GM12878 (cell line): ENCODE data around the gene TRMT1. TPM values are rescaled to one million over a fixed set of nuclear protein-coding genes. Genes with fewer than 3 reads are reported as not detected.

ENCODE experiments used
- ASH2L ChIP-seq: fragments of 300-600, 200-600 bp; sonication (generic); IDR thresholded peaks from 2 replicates; pipeline ENCODE4 v1.6.1; 2017; ENCODE audit warnings: low read depth, mild to moderate bottlenecking, borderline replicate concordance
- BCLAF1 ChIP-seq: fragments of 450-650 bp; IDR thresholded peaks from 2 replicates; pipeline ENCODE4 v1.6.1; 2017; ENCODE audit warnings: antibody characterized with exemption, mild to moderate bottlenecking, moderate library complexity
- CHD2 ChIP-seq: IDR thresholded peaks from 2 replicates; pipeline ENCODE4 v1.6.1; 2011; ENCODE audit warnings: low read depth, low read length, improper control_type of control experiment, borderline replicate concordance
- HDAC2 ChIP-seq: fragments of 200-600 bp; sonication (generic); IDR thresholded peaks from 2 replicates; pipeline ENCODE4 v1.6.1; 2017
- HDAC6 ChIP-seq: fragments of 200-600 bp; sonication (generic); IDR thresholded peaks from one replicate; pipeline ENCODE4 v1.8.0; 2017; ENCODE audit warnings: antibody characterized with exemption; ENCODE audit not compliant: unreplicated experiment
- IRF5 ChIP-seq: fragments of 450-650 bp; IDR thresholded peaks from 2 replicates; pipeline ENCODE4 v1.6.1; 2017; ENCODE audit warnings: borderline replicate concordance
- NFXL1 ChIP-seq: fragments of 450-650 bp; IDR thresholded peaks from 2 replicates; pipeline ENCODE4 v1.6.1; 2017; ENCODE audit warnings: antibody characterized with exemption, mild to moderate bottlenecking, borderline replicate concordance
- NFYB ChIP-seq: IDR thresholded peaks from 2 replicates; pipeline ENCODE4 v1.6.1; 2011; ENCODE audit warnings: low read depth, mild to moderate bottlenecking, low read length, improper control_type of control experiment, moderate library complexity; ENCODE audit not compliant: insufficient read depth
- NR2C1 ChIP-seq: fragments of 450-650 bp; IDR thresholded peaks from 2 replicates; pipeline ENCODE4 v1.6.1; 2017; ENCODE audit warnings: antibody characterized with exemption, mild to moderate bottlenecking, moderate library complexity
- NR2C2 ChIP-seq: IDR thresholded peaks from 2 replicates; pipeline ENCODE4 v1.6.1; 2011; ENCODE audit warnings: borderline replicate concordance, low read depth; ENCODE audit not compliant: control insufficient read depth, insufficient read length
- NR2F1 ChIP-seq: fragments of 450-650 bp; conservative IDR thresholded peaks from 2 replicates; pipeline ENCODE4 v1.6.1; 2017; ENCODE audit warnings: mild to moderate bottlenecking
- POLR2A ChIP-seq: IDR thresholded peaks from 2 replicates; pipeline ENCODE4 v1.6.1; 2011; ENCODE audit warnings: low read depth, mild to moderate bottlenecking, low read length
- RAD51 ChIP-seq: fragments of 450-650 bp; IDR thresholded peaks from 2 replicates; pipeline ENCODE4 v1.6.1; 2016; ENCODE audit warnings: moderate library complexity, mild to moderate bottlenecking, inconsistent platforms
- RELA ChIP-seq: fragments of 450-650 bp; IDR thresholded peaks from 2 replicates; pipeline ENCODE4 v1.8.0; 2014; ENCODE audit warnings: borderline replicate concordance; ENCODE audit not compliant: partially characterized antibody
- RUNX3 ChIP-seq: IDR thresholded peaks from 2 replicates; pipeline ENCODE4 v1.6.1; 2012; ENCODE audit warnings: low read length, inconsistent platforms
- SPI1 ChIP-seq: IDR thresholded peaks from 2 replicates; pipeline ENCODE4 v1.6.1; 2011; ENCODE audit warnings: low read depth, mild to moderate bottlenecking, low read length, moderate library complexity, borderline replicate concordance; ENCODE audit not compliant: insufficient read depth
- ZZZ3 ChIP-seq: IDR thresholded peaks from 2 replicates; pipeline ENCODE4 v1.6.1; 2011; ENCODE audit warnings: low read depth; ENCODE audit not compliant: control insufficient read depth, insufficient read length
- polyA plus RNA-seq, 11 experiments: library from polyadenylated mRNA; depleted of rRNA in 4 of 11; unstranded in 6 of 11; stranded (reverse) in 5 of 11; fragments of >200 nt; fragmentation: Nextera tagmentation in 4 of 11; fragmentation: Illumina TruSeq in 1 of 11; extraction: Ambion mirVana in 4 of 11; extraction: Trizol in 1 of 11; gene quantifications; 1 replicate in 1 of 11; 2 replicates in 10 of 11; pipeline versions ENCODE4 v1.2.1 to v1.2.3, GENCODE V29; 2011 to 2016; ENCODE audit warnings: inconsistent platforms in 2 of 11, missing spikeins in 2 of 11, low read depth in 1 of 11
- total RNA-seq, 4 experiments: library from RNA; depleted of rRNA in 3 of 4; stranded (reverse); fragments of >200 nt in 3 of 4; fragmentation: Illumina TruSeq in 1 of 4; extraction: Trizol in 1 of 4; gene quantifications; 2 replicates each; pipeline versions ENCODE4 v1.2.1 to v1.2.3, GENCODE V29; 2013 to 2021
- TF ChIP-seq, protein P1 (sequence below), 3 experiments: IDR thresholded peaks in 2 of 3; conservative IDR thresholded peaks in 1 of 3; 2 replicates each; pipeline ENCODE4 v1.5.1; 2011; ENCODE audit warnings: low read depth in 3 of 3, low read length in 3 of 3, mild to moderate bottlenecking in 3 of 3, control low read depth in 2 of 3, moderate library complexity in 2 of 3, inconsistent platforms in 1 of 3, mixed read lengths in 1 of 3; ENCODE audit not compliant: control insufficient read depth in 2 of 3, insufficient read depth in 1 of 3; ENCODE audit errors: extremely low read depth in 1 of 3
- TF ChIP-seq, protein P2 (sequence below): fragments of 450-650 bp; IDR thresholded peaks from 2 replicates; pipeline ENCODE4 v1.6.1; 2017; ENCODE audit warnings: mild to moderate bottlenecking, moderate library complexity

Gene TRMT1
- total and polyA plus RNA-seq, 10 of the 15 experiments (the other 5 are each of a cell fraction or from before 2014, with no cell fraction given), result 3.4 to 68.8 (median 34.8) TPM

DNA sequence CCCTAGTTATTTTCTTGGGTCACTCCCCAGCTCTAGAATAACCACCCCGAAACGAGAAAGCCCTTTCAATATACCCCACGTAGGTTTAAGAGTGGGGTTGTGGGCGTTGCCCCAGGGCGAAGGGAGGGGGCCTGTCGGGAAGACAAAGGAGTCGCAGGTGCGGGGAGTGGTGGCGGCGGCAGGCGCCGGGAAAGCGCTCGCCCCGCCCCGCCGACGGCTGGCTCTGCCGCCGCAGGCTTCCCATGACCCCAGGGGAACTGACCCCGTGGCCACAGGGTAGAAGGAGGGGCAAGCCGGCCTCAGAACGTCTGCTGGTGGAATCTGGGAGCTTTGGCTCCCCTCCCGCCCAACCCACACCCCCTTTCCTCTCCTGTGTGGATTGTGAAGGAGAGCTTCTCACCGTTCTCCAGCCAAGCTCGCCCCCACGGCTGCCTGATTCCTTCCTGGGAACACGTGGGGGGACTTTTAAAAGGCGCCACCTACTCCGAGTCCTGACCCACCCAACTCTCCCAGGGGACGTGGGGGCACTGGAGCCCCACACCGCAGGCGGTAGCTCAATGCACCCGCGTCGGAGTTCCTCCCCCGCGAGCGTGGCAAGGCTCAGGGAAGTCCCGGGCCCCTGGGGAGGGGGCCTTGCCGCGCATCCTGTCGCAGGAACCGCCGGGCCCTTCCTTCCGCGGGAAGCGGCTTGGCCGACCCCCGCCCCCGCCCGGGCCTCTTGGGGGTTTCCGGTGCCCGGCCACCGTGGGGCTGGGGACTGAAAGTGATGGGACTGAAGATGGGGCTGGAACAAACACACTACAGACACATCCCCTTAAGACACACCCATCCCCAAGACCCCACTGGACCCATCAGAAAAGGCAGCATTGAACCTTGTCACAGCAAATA lies 39.2 kb upstream of the TRMT1 start (continued):
- TF ChIP-seq, protein P1, sequence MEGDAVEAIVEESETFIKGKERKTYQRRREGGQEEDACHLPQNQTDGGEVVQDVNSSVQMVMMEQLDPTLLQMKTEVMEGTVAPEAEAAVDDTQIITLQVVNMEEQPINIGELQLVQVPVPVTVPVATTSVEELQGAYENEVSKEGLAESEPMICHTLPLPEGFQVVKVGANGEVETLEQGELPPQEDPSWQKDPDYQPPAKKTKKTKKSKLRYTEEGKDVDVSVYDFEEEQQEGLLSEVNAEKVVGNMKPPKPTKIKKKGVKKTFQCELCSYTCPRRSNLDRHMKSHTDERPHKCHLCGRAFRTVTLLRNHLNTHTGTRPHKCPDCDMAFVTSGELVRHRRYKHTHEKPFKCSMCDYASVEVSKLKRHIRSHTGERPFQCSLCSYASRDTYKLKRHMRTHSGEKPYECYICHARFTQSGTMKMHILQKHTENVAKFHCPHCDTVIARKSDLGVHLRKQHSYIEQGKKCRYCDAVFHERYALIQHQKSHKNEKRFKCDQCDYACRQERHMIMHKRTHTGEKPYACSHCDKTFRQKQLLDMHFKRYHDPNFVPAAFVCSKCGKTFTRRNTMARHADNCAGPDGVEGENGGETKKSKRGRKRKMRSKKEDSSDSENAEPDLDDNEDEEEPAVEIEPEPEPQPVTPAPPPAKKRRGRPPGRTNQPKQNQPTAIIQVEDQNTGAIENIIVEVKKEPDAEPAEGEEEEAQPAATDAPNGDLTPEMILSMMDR (IDR thresholded peaks at IDR 0.05 in 2 of 3, conservative IDR thresholded peaks at IDR 0.05 in 1 of 3; ENCODE audit: control insufficient read depth in 2 of 3, extremely low read depth in 1 of 3, insufficient read depth in 1 of 3, low read depth in 3 of 3, low read length in 3 of 3), result no peak
- TF ChIP-seq NR2C1 (peak; percentile 35), BCLAF1 (no peak), ZZZ3 (no peak), RUNX3 (no peak), HDAC6 (no peak), IRF5 (no peak), NR2F1 (peak; percentile 98), CHD2 (peak; percentile 62; the same call in 1 of the 2 replicates), NFXL1 (no peak), POLR2A (peak; percentile 53), NFYB (no peak), RELA (peak; percentile 98), RAD51 (peak; percentile 9; the same call in 1 of the 2 replicates), ASH2L (no peak), NR2C2 (no peak), HDAC2 (no peak), SPI1 (peak; percentile 50; the same call in 1 of the 2 replicates)
- TF ChIP-seq, protein P2, sequence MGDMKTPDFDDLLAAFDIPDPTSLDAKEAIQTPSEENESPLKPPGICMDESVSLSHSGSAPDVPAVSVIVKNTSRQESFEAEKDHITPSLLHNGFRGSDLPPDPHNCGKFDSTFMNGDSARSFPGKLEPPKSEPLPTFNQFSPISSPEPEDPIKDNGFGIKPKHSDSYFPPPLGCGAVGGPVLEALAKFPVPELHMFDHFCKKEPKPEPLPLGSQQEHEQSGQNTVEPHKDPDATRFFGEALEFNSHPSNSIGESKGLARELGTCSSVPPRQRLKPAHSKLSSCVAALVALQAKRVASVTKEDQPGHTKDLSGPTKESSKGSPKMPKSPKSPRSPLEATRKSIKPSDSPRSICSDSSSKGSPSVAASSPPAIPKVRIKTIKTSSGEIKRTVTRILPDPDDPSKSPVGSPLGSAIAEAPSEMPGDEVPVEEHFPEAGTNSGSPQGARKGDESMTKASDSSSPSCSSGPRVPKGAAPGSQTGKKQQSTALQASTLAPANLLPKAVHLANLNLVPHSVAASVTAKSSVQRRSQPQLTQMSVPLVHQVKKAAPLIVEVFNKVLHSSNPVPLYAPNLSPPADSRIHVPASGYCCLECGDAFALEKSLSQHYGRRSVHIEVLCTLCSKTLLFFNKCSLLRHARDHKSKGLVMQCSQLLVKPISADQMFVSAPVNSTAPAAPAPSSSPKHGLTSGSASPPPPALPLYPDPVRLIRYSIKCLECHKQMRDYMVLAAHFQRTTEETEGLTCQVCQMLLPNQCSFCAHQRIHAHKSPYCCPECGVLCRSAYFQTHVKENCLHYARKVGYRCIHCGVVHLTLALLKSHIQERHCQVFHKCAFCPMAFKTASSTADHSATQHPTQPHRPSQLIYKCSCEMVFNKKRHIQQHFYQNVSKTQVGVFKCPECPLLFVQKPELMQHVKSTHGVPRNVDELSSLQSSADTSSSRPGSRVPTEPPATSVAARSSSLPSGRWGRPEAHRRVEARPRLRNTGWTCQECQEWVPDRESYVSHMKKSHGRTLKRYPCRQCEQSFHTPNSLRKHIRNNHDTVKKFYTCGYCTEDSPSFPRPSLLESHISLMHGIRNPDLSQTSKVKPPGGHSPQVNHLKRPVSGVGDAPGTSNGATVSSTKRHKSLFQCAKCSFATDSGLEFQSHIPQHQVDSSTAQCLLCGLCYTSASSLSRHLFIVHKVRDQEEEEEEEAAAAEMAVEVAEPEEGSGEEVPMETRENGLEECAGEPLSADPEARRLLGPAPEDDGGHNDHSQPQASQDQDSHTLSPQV, result no peak
